Peyer's patch (tissue), 4 donors: ENCODE data around the gene CACNG4.

Source experiments
- POLR2A ChIP-seq, 2 donors: fragments of 450-650 bp; IDR thresholded peaks; one replicate each; pipeline ENCODE4 v1.5.1; 2017; ENCODE audit warnings: antibody characterized with exemption in 2 of 2, mild to moderate bottlenecking in 2 of 2, moderate library complexity in 2 of 2
- TF ChIP-seq, protein P1 (sequence below), 6 experiments: fragments of 450-650 bp in 4 of 6; fragments of 200-600 bp in 2 of 6; sonication (generic) in 1 of 6; IDR thresholded peaks; one replicate each; pipeline ENCODE4 v1.5.1; 2017 to 2019; ENCODE audit warnings: antibody characterized with exemption in 6 of 6, mild to moderate bottlenecking in 3 of 6, moderate library complexity in 1 of 6

DNA sequence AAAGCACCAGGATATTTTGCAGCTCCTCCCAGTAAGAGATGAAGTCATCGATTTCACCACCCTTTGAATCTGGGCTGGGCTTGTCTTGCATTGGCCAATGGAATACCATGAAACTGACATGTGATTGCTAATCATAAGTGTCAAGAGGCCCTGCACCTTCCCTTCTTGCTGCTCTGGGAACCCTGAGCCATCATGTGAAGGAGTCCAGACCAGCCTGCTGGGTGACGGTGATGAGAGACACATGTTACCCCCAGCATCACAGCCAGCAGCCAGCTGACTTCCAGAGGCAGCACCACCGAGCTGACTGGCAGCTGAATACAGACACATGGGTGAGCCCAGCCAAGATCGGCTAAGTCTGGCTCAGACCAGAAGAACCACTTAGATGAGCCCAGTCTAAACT is 43.6 kb upstream of the CACNG4 start:
- TF ChIP-seq, protein P1, sequence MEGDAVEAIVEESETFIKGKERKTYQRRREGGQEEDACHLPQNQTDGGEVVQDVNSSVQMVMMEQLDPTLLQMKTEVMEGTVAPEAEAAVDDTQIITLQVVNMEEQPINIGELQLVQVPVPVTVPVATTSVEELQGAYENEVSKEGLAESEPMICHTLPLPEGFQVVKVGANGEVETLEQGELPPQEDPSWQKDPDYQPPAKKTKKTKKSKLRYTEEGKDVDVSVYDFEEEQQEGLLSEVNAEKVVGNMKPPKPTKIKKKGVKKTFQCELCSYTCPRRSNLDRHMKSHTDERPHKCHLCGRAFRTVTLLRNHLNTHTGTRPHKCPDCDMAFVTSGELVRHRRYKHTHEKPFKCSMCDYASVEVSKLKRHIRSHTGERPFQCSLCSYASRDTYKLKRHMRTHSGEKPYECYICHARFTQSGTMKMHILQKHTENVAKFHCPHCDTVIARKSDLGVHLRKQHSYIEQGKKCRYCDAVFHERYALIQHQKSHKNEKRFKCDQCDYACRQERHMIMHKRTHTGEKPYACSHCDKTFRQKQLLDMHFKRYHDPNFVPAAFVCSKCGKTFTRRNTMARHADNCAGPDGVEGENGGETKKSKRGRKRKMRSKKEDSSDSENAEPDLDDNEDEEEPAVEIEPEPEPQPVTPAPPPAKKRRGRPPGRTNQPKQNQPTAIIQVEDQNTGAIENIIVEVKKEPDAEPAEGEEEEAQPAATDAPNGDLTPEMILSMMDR (IDR thresholded peaks at IDR 0.05), result no peak
- TF ChIP-seq POLR2A (IDR thresholded peaks at IDR 0.05), result no peak
